HL-60/S4 treated with retinoic acid at 250 ng/mL for 4 days and 3 days (cell line): ENCODE data around the gene BCAN.

Experiments
- in situ Hi-C: fragments of 300-500 bp; cut with MboI; formaldehyde crosslinking; loops from 2 replicates; pipeline ENCODE4 v1.7.0; 2022; ENCODE audit warnings: low sequenced_read_pairs

The BCAN gene

GRCh38 chr1:156692925-156693847 lies 51.3 kb downstream of the BCAN start:
- in situ Hi-C loops: no loop called here

DNA sequence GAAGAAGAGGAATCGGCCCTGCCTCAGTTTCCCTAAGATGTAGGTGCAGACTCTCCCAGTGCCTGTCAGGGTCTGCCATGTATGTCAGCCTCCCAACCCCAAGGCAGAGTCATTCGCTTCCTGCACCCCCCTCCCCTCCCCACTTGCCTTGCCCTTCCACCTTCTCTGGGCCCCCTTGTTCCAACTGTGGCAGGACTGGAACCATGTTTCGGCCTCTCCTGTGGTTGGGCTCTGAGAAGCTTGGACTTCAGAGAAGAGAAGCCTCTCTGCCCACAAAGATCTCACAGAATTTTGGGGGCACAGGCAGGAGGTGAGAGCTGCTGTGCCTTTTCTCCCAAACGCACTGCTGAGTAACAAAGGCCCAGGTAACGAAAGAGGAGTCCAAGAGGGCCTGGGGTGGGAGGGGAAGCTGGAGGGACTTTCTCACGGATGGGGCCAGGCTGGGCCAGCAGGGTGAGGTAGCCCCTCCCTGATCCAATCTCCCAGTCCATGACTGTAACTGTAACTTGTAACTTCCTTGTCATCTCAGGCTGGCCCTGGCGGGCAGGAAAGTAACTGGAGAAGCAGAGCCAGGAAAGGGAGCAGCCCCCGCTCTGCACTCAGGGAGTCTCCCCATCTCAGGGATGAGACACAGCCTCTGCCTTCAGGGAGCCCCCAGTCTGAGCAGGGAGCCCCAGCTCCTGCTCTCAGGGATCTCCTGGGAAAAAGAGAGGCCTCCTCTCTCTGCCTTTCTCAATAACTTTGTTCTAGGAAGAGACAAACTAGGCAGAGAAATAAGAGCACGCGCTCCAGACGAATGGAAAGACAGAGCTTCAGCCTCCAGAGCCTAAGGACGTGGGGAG lies 52.2 kb downstream of the BCAN start:
- in situ Hi-C loops: no loop called here

GRCh38 chr1:156694690-156694962 lies 52.7 kb downstream of the BCAN start:
- in situ Hi-C loops: no loop called here

DNA sequence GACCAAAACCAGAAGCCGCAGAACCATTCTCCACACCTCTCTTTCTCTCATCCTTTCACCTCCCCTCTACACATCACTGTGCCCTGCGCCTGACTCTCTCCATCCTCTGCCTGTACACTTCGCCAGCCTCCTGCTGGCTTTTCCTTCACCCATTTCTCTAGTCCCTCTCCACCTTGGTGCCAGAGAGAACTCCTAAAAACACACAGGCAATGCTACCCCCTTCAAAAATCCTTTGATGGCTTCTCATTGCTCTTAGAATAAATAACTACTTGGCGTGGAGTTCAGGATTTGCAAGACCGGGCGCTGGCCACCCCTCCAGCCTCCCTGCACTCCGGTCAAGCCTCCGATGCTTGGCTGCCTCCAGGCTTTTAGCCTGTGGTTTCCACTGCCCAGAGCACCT lies 54.8 kb downstream of the BCAN start:
- in situ Hi-C loops: no loop called here

GRCh38 chr1:156697481-156697880 lies 55.6 kb downstream of the BCAN start:
- in situ Hi-C loops: no loop called here

DNA sequence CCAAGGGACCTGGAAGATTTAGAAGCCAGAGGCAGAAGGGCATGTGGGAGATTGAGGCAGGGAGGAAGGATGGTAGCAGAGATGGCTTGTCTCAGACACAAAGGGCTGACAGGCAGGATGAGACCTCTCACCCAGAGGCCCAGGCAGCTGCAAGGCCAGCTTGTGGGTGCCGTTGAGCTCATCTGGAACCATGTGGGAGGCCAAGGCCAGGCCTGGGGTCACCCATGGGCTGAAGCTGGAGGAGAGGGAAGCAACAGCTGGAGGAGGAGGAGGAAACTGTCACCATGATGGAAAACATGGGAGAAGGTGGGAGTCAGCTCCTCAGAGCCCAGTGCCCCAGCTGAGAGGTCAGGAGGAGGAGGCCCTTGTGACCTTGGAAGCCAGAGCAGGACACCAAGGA lies 57.1 kb downstream of the BCAN start:
- in situ Hi-C loops: no loop called here

DNA sequence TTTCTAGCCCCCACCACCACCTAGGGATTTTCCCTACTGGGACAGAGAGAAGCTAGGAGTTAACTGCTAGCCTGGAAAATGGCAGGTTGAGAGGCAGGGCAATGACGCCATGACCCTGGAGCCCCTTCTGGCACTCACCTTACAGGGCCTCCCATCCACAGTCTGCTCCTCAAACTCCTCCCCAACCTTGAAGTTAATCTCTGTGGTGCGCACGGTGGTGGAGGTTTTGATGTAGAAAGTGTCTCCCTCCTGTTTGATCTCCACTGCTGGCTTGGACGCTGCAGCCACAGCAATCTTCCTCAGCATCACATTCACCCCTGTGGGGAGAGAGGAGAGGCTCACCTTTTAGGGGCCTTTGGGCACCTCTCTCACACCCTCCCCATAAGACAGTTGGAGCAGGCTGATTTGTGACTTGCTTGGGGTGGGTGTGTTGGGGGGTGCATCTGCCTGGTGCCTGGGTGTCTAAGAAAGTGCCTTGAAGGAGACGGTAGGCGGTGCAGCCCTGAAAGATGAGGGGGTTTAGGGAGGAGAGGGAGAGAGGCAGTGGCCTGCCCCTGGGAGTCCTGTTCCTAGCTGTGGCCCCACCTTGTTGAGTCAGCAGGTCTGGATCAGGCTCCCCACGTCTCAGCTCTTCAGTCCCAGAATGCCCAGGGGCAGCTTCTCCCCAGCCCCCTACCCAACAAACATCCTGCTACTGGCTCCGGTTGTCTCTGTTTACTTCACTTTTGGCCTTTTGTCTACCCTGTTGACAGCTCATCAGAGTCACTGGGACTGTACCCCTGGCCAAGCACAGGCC lies 59.0 kb downstream of the BCAN start:
- in situ Hi-C loops: loop anchor here (25.0 kb wide), 1 partner anchor 186 kb away; the partner anchor contains the start of gene PEAR1

DNA sequence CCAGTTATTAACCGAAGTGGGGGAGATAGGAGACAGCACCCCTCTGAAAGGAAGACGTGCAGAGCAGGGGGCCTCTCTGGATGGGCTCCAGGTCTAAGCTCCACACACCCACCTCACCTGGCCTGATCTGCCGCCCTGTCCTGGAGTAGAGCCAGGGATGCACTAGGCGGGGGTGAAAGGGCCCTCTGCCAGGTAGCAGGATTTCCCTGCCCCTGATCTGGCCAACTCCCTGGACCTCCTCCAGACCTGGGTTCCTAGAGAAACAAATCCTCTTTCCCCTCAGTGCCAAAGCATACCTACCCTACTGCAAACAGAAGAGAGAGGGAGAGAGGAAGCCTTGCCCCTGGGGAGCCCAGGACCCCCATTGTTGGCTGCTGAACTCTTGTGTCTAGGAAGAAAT lies 61.4 kb downstream of the BCAN start:
- in situ Hi-C loops: loop anchor here (25.0 kb wide), 1 partner anchor 184 kb away; the partner anchor contains the start of gene PEAR1

DNA sequence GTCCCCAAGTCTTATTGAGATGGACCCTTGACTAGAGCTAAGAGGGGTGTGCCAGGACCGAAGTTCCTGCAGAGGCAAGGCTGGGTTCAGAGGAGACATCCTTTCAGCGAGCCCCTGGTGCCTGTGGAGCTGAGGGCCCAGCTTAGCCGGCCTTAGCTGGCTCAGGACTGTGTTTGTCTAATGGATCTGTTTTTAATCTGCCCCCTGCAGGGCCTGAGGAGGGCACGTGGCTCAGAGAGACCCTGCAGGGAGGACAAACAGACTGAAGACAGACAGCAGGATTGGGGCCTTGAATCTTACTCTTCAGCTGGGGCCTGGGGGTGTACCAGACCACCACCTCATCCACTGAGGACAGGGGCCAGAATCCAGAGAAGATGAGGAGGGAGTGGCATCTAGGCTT lies 61.8 kb downstream of the BCAN start:
- in situ Hi-C loops: loop anchor here (25.0 kb wide), 1 partner anchor 184 kb away; the partner anchor contains the start of gene PEAR1

DNA sequence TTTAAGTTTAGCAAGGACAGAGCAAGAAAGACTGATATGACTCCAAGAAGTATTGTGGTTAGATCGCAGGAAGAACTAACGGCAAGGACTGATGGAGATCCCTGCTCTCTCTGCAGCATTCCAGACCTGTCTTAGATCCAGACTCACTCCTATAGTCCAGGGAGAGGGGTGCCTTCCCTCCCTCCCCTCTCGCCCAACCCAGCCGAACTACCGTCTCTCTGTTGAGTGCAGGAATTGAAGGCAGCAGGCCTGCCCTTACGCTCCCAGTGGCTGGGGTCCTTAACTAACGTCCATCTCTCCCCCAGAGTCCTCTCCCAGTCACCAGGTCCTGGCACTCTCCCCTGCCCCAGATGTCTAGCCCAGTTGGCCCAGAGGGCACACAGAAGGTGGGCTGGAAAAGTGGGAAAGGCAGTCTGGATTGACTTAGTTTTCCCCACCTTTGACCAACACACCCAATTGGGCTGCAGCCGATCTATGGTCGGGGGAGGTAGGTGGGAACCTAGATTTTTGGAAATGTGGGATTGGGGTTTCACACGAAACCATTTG lies 62.3 kb downstream of the BCAN start:
- in situ Hi-C loops: loop anchor here (25.0 kb wide), 1 partner anchor 183 kb away; the partner anchor contains the start of gene PEAR1

GRCh38 chr1:156704930-156705320 lies 63.0 kb downstream of the BCAN start:
- in situ Hi-C loops: loop anchor here (25.0 kb wide), 1 partner anchor 182 kb away; the partner anchor contains the start of gene PEAR1

- in situ Hi-C loops: loop anchor here (25.0 kb wide), 1 partner anchor 182 kb away; the partner anchor contains the start of gene PEAR1
Measured at GRCh38 chr1:156705321-156705917, 63.5 kb downstream of the BCAN start, which contains the start of gene CRABP2. Gene CRABP2 (minus strand): TSS chr1:156705583. CDS start chr1:156705446, 137 bp downstream.

DNA sequence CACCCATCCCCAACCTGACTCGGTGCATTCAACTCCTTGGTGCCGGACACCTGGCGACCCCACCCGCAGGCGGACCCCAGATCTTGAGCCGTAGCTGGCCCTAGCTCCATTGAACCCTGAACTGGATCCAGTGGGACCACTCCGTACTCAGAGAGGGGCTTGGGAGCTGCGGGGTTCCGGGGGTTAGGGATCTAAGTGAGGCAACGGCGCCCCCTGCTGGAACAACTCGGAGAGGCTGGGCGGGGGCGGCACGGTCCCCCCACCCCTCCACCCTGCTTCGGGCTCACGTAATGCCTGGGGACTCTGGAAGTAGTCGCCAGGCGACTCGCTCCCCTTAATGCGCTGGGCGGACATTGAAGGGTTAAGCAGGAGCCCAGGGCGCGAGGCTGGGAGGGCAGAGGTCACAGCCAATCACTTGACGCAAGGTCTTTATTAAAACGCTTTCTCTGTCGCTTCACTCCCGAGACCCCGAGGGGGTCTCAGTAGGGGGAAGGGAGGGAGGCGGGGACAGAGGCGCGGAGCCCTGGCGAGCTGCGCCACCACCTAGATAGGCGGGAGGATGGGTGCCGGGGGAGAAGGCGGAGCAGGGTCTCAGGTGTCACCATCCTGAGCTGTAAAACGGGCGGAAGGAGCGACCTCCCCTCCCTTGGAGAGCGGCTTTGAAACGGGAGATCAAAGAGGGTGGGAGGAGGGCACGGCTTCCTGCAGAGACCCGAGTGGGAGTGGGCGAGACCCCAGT lies 64.2 kb downstream of the BCAN start:
- in situ Hi-C loops: loop anchor here (25.0 kb wide), 1 partner anchor 181 kb away; the partner anchor contains the start of gene PEAR1

DNA sequence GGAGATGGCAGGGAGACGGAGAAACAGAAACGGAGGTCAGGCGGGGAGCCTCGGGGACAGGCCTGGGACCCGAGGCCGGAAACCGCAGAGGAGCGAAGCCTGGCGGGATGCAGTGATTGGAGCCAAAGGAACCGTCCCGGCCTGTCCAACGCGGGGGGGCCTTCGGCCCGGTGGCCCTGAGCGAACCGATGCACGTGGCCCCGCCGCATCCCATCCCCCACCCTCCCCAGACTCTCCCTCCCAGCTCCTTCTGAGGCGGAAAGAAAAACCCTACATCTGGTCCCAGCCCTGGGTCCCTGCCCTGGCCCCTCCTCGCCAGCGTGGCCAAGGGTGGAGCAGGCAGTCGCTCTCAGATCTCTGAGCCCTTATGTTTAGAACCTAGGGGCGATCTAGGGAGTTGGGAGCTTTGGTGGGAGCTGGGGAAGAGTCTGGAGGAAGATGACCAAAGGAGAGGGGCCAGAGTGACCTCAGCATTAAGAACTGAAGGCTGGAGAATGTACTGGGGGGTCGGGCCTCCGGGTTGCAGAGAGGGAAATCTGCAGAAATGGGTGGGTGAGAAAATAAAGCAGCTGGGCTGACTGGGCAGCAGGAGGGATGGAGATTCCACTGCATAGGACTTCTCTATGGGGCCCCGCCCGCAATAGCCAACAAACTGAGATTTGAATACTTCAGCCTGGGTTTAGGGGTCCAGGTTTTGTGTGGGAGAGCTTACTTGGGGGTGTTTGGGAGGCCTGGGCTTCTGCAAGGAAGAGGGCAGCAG lies 64.9 kb downstream of the BCAN start:
- in situ Hi-C loops: loop anchor here (25.0 kb wide), 1 partner anchor 180 kb away; the partner anchor contains the start of gene PEAR1

GRCh38 chr1:156707417-156708217 lies 65.7 kb downstream of the BCAN start:
- in situ Hi-C loops: loop anchor here (25.0 kb wide), 1 partner anchor 180 kb away; the partner anchor contains the start of gene PEAR1

GRCh38 chr1:156708218-156708661 lies 66.3 kb downstream of the BCAN start:
- in situ Hi-C loops: loop anchor here (25.0 kb wide), 1 partner anchor 179 kb away; the partner anchor contains the start of gene PEAR1

DNA sequence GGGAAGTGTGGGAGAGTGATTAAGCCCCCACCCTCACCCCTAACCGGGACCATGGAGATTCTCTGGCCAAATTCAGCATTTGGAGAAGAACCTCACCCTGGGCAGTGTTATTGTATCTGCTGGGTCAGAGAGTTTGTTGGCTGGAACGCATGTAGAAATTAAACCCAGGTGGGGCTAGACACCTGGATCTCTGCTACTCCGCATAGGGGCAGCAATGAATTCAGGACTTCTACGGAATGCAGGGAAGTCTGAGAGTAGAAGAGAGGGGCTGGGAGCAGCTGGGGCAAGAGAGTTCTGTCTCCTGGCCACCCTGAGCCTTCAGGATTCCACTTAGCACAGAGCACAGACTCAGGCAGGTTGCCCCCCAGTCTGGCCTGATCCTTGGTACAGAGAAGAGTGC lies 67.1 kb downstream of the BCAN start:
- in situ Hi-C loops: loop anchor here (25.0 kb wide), 1 partner anchor 178 kb away; the partner anchor contains the start of gene PEAR1
